H9 (cell line): ENCODE results near the gene CGB8. TPM values are rescaled to one million over a fixed set of nuclear protein-coding genes. Genes with fewer than 3 reads are reported as not detected.

Experiments
- DNase-seq: peaks from one replicate; pipeline ENCODE4 v3.0.0-alpha.2; 2017
- H2AFZ ChIP-seq: one replicate; pipeline ENCODE4 v1.6.1; 2013; ENCODE audit warnings: mild to moderate bottlenecking, low read length, control low read depth, moderate library complexity
- H2AK5ac ChIP-seq: 2 replicates; pipeline ENCODE4 v1.6.1; 2013; ENCODE audit warnings: low read length, control low read depth, mixed read lengths; ENCODE audit not compliant: insufficient read length
- H2BK120ac ChIP-seq: one replicate; pipeline ENCODE4 v1.6.1; 2013; ENCODE audit warnings: low read depth, mild to moderate bottlenecking, low read length, control low read depth, inconsistent platforms; ENCODE audit not compliant: poor library complexity, severe bottlenecking
- H2BK12ac ChIP-seq: 2 replicates; pipeline ENCODE4 v1.6.1; 2013; ENCODE audit warnings: low read length, control low read depth, mixed read lengths, low read depth; ENCODE audit not compliant: insufficient read length
- H2BK15ac ChIP-seq: 2 replicates; pipeline ENCODE4 v1.6.1; 2013; ENCODE audit warnings: low read depth, low read length, control low read depth
- H2BK20ac ChIP-seq: one replicate; pipeline ENCODE4 v1.6.1; 2013; ENCODE audit warnings: low read depth, mild to moderate bottlenecking, low read length, control low read depth, inconsistent platforms; ENCODE audit not compliant: poor library complexity, severe bottlenecking
- H2BK5ac ChIP-seq: 2 replicates; pipeline ENCODE4 v1.6.1; 2013; ENCODE audit warnings: low read length, control low read depth, mixed read lengths; ENCODE audit not compliant: insufficient read length
- H3K14ac ChIP-seq: 2 replicates; pipeline ENCODE4 v1.6.1; 2013; ENCODE audit warnings: low read length, control low read depth; ENCODE audit not compliant: insufficient read depth
- H3K18ac ChIP-seq: 2 replicates; pipeline ENCODE4 v1.6.1; 2013; ENCODE audit warnings: low read depth, mild to moderate bottlenecking, mixed read lengths, low read length, control low read depth; ENCODE audit not compliant: insufficient read length
- H3K23ac ChIP-seq: 2 replicates; pipeline ENCODE4 v1.6.1; 2013; ENCODE audit warnings: low read length, control low read depth, mixed read lengths, low read depth; ENCODE audit not compliant: insufficient read length
- H3K23me2 ChIP-seq: 2 replicates; pipeline ENCODE4 v1.6.1; 2013; ENCODE audit warnings: low read depth, mild to moderate bottlenecking, mixed read lengths, low read length, control low read depth; ENCODE audit not compliant: insufficient read length, poor library complexity, severe bottlenecking
- H3K27ac ChIP-seq: 2 replicates; pipeline ENCODE4 v1.5.1; 2013; ENCODE audit warnings: low read length, control low read depth, mixed read lengths, low read depth; ENCODE audit not compliant: insufficient read length
- H3K27me3 ChIP-seq: 2 replicates; pipeline ENCODE4 v1.6.1; 2013; ENCODE audit warnings: low read length, control low read depth, inconsistent platforms; ENCODE audit not compliant: insufficient read depth
- H3K4ac ChIP-seq: 2 replicates; pipeline ENCODE4 v1.6.1; 2013; ENCODE audit warnings: low read depth, mild to moderate bottlenecking, control low read depth, inconsistent platforms, low read length, moderate library complexity
- H3K4me1 ChIP-seq: 2 replicates; pipeline ENCODE4 v1.6.1; 2013; ENCODE audit warnings: low read length, control low read depth, inconsistent platforms; ENCODE audit not compliant: insufficient read depth
- H3K4me2 ChIP-seq: 2 replicates; pipeline ENCODE4 v1.6.1; 2013; ENCODE audit warnings: low read length, control low read depth, mixed read lengths; ENCODE audit not compliant: insufficient read length, insufficient read depth
- H3K56ac ChIP-seq: 2 replicates; pipeline ENCODE4 v1.6.1; 2013; ENCODE audit warnings: low read depth, mild to moderate bottlenecking, mixed read lengths, low read length, control low read depth; ENCODE audit not compliant: insufficient read length
- H3K79me1 ChIP-seq: 2 replicates; pipeline ENCODE4 v1.6.1; 2013; ENCODE audit warnings: low read depth, mild to moderate bottlenecking, moderate library complexity, low read length, control low read depth, inconsistent platforms; ENCODE audit not compliant: insufficient read depth, poor library complexity, severe bottlenecking
- H3K79me2 ChIP-seq: 2 replicates; pipeline ENCODE4 v1.6.1; 2013; ENCODE audit warnings: low read length, control low read depth, inconsistent platforms; ENCODE audit not compliant: insufficient read depth
- H3K9ac ChIP-seq: 2 replicates; pipeline ENCODE4 v1.6.1; 2013; ENCODE audit warnings: low read length, control low read depth, mixed read lengths; ENCODE audit not compliant: insufficient read length; ENCODE audit errors: extremely low read depth
- H3K9me3 ChIP-seq: one replicate; pipeline ENCODE4 v1.6.1; 2013; ENCODE audit warnings: low read depth, low read length, inconsistent platforms; ENCODE audit not compliant: control insufficient read depth
- H3T11ph ChIP-seq: one replicate; pipeline ENCODE4 v1.6.1; 2013; ENCODE audit warnings: mild to moderate bottlenecking, low read length, control low read depth, inconsistent platforms
- H4K20me1 ChIP-seq: one replicate; pipeline ENCODE4 v1.6.1; 2013; ENCODE audit not compliant: control insufficient read depth, insufficient read length, insufficient read depth
- H4K5ac ChIP-seq: 2 replicates; pipeline ENCODE4 v1.6.1; 2013; ENCODE audit warnings: low read depth, mild to moderate bottlenecking, mixed read lengths, low read length, control low read depth; ENCODE audit not compliant: insufficient read length
- H4K8ac ChIP-seq: replicated peaks from 2 replicates; pipeline ENCODE4 v1.6.1; 2013; ENCODE audit warnings: low read length, control low read depth, mixed read lengths, low read depth; ENCODE audit not compliant: insufficient read length
- H4K91ac ChIP-seq: 2 replicates; pipeline ENCODE4 v1.6.1; 2013; ENCODE audit warnings: low read depth, mild to moderate bottlenecking, moderate library complexity, mixed read lengths, low read length, control low read depth; ENCODE audit not compliant: insufficient read length
- H3K27ac Mint-ChIP-seq, 3 experiments: 2 replicates in 2 of 3; 3 replicates in 1 of 3; pipeline ENCODE4 v1.8.0; 2020 to 2021; ENCODE audit warnings: mixed read lengths in 3 of 3, mild to moderate bottlenecking in 1 of 3, moderate library complexity in 1 of 3
- H3K27me3 Mint-ChIP-seq: 2 replicates; pipeline ENCODE4 v1.8.0; 2021; ENCODE audit warnings: low read depth, mild to moderate bottlenecking, moderate library complexity, mixed read lengths
- H3K36me3 Mint-ChIP-seq, 3 experiments: 2 replicates in 2 of 3; 3 replicates in 1 of 3; pipeline ENCODE4 v1.8.0; 2020 to 2021; ENCODE audit warnings: low read depth in 3 of 3, mixed read lengths in 3 of 3; ENCODE audit not compliant: insufficient read depth in 1 of 3
- H3K4me1 Mint-ChIP-seq, 2 experiments: 2 replicates each; pipeline ENCODE4 v1.8.0; 2020; ENCODE audit warnings: mixed read lengths in 2 of 2
- H3K4me3 Mint-ChIP-seq, 2 experiments: 2 replicates in 1 of 2; 3 replicates in 1 of 2; pipeline ENCODE4 v1.8.0; 2020 to 2021; ENCODE audit warnings: mild to moderate bottlenecking in 2 of 2, mixed read lengths in 2 of 2, moderate library complexity in 1 of 2
- H3K9me3 Mint-ChIP-seq, 2 experiments: 2 replicates in 1 of 2; 3 replicates in 1 of 2; pipeline ENCODE4 v1.8.0; 2020; ENCODE audit warnings: mild to moderate bottlenecking in 2 of 2, mixed read lengths in 2 of 2, moderate library complexity in 1 of 2
- CTCF ChIP-seq: fragments of 200-600 bp; sonication (generic); conservative IDR thresholded peaks from 3 replicates; pipeline ENCODE4 v1.8.0; 2021; ENCODE audit warnings: antibody characterized with exemption, mild to moderate bottlenecking
- WGBS: extraction: QIAGEN DNeasy Blood & Tissue Kit; methylation state at CpG from one replicate; pipeline ENCODE4 v1.1.7; 2013; ENCODE audit warnings: missing lambda C conversion rate, low lambda C conversion rate, mixed read lengths; ENCODE audit not compliant: insufficient read length; ENCODE audit errors: extremely low coverage; 5-methylcytosine and 5-hydroxymethylcytosine counted together
- total RNA-seq: library from RNA; stranded (reverse); gene quantifications from 2 replicates; pipeline ENCODE4 v1.2.1, GENCODE V29; 2021

The CGB8 gene
- total RNA-seq, 1 experiment from 2014 or later: not detected

GRCh38 chr19:49067554-49067953, 18.6 kb upstream of the CGB8 start:
- Histone ChIP-seq H3K4me1 (peaks cover 2% of the 10 kb centered on the region; the same call in 1 of the 2 replicates), H2BK12ac (no peak overlapping the region), H2BK20ac (no peak overlapping the region), H3K9ac (no peak overlapping the region), H3K14ac (no peak overlapping the region), H3T11ph (no peak overlapping the region), H3K79me1 (no peaks in the 10 kb centered on the region), H3K56ac (no peak overlapping the region), H3K9me3 (no peaks in the 10 kb centered on the region), H4K8ac (no peak overlapping the region), H3K4ac (no peak overlapping the region), H2BK120ac (no peak overlapping the region), H3K27me3 (peaks cover 36% of the 10 kb centered on the region; the same call in 1 of the 2 replicates), H2AFZ (no peak overlapping the region), H3K79me2 (no peaks in the 10 kb centered on the region), H2BK5ac (no peak overlapping the region), H3K23me2 (peaks cover 3% of the 10 kb centered on the region), H3K23ac (no peak overlapping the region), H2BK15ac (no peak overlapping the region; the same call in 1 of the 2 replicates), H4K20me1 (no peaks in the 10 kb centered on the region), H4K91ac (no peak overlapping the region), H2AK5ac (no peak overlapping the region), H3K4me2 (no peak overlapping the region), H3K18ac (no peak overlapping the region), H4K5ac (no peak overlapping the region), H3K27ac (no peak overlapping the region)
- no peak for TF ChIP-seq CTCF
- WGBS: no CpG with 5 or more reads among the region's 3 CpGs
- DNase-seq: no peak
- Mint-ChIP-seq H3K27ac (no peak overlapping the region), H3K4me3 (no peak overlapping the region), H3K27me3 (peaks cover 83% of the 10 kb centered on the region), H3K9me3 (peaks cover 7 to 14% of the 10 kb centered on the region in 2 experiments; a peak in 4 of 5 replicates), H3K36me3 (peaks cover 0 to 4% (median 3%) of the 10 kb centered on the region in 3 experiments; a peak in 3 of 7 replicates), H3K4me1 (peaks cover 29 to 46% of the 10 kb centered on the region in 2 experiments)
